Endothelial cell of umbilical vein (primary cell): ENCODE results near the gene CDK6.
"Not testable (repeated sequence)": the region's sequence is repeated elsewhere in the genome, so short reads cannot be mapped to it uniquely, and the experiment has no call there.

Experiments used
- CTCF ChIP-seq, 2 donors: IDR thresholded peaks; 1 replicate in 1 of 2; 2 replicates in 1 of 2; pipeline ENCODE4 v1.5.1; 2011; ENCODE audit warnings: low read length in 2 of 2, mild to moderate bottlenecking in 2 of 2, moderate library complexity in 2 of 2, control low read depth in 1 of 2, inconsistent platforms in 1 of 2, low read depth in 1 of 2; ENCODE audit not compliant: insufficient read depth in 1 of 2; ENCODE audit errors: extremely low read depth in 1 of 2
- MYC ChIP-seq: IDR thresholded peaks from one replicate; pipeline ENCODE4 v1.6.1; 2011; ENCODE audit warnings: mild to moderate bottlenecking, low read depth, low read length
- POLR2A ChIP-seq: IDR thresholded peaks from 2 replicates; pipeline ENCODE4 v1.6.1; 2012; ENCODE audit warnings: low read depth, mild to moderate bottlenecking, control low read depth, low read length
- POLR2AphosphoS5 ChIP-seq: IDR thresholded peaks from 2 replicates; pipeline ENCODE4 v1.6.1; 2012; ENCODE audit warnings: low read depth, mild to moderate bottlenecking, control low read depth, low read length, moderate library complexity; ENCODE audit not compliant: insufficient read depth

GRCh38 chr7:92604517-92604916, 231.9 kb downstream of the CDK6 start:
- not testable (repeated sequence) for TF ChIP-seq CTCF (IDR thresholded peaks at IDR 0.05; ENCODE audit: extremely low read depth in 1 of 2, insufficient read depth in 1 of 2, low read depth in 1 of 2, low read length in 2 of 2); POLR2A; POLR2AphosphoS5; MYC
